Measurements from ENCODE around the gene ATXN1. TPM values are rescaled to one million over a fixed set of nuclear protein-coding genes. Genes with fewer than 3 reads are reported as not detected.

ATXN1 gene
- polyA plus RNA-seq, 2 of the 4 experiments (the other 2 are of a cell fraction), result 2.9 to 8.3 TPM

DNA sequence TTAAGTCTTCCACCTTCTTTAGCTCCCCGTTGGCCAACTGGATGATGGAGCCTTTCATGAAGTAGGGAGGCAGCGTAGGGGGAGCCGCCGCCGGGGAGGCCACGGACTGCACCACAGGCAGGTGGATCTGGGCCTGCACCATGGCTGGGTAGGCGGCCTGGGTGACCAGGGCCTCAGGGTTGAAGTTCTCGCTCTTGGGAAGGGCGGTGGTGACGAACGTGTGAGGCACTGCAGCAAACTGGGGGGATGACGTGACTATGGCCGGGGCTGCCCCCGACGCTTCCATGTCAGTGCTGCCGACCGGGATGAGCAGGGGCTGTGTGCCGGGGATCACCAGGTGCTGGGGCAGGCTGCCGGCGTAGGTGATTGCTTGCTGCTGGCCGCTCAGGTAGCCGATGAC is 434.7 kb downstream of the ATXN1 start:
- WGBS (ENCODE audit: missing lambda C conversion rate), result 97% methylated on average over 8 of the region's 22 CpGs
- TF ChIP-seq, protein P1, sequence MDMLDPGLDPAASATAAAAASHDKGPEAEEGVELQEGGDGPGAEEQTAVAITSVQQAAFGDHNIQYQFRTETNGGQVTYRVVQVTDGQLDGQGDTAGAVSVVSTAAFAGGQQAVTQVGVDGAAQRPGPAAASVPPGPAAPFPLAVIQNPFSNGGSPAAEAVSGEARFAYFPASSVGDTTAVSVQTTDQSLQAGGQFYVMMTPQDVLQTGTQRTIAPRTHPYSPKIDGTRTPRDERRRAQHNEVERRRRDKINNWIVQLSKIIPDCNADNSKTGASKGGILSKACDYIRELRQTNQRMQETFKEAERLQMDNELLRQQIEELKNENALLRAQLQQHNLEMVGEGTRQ (IDR thresholded peaks at IDR 0.05), result no peak
- Histone ChIP-seq H3K4me3 (no peak overlapping the region), H3K4me1 (no peaks in the 10 kb centered on the region), H3K9me3 (no peaks in the 10 kb centered on the region), H3K4me2 (no peak overlapping the region), H3K27ac (no peak overlapping the region)
- FAIRE-seq, result no peak
- no peak for DNase-seq (ENCODE audit: low read depth in 1 of 2, low spot score in 1 of 2)
- ChIA-PET CTCF (no interaction called here), POLR2A (no interaction called here)
- no peak for ATAC-seq

DNA sequence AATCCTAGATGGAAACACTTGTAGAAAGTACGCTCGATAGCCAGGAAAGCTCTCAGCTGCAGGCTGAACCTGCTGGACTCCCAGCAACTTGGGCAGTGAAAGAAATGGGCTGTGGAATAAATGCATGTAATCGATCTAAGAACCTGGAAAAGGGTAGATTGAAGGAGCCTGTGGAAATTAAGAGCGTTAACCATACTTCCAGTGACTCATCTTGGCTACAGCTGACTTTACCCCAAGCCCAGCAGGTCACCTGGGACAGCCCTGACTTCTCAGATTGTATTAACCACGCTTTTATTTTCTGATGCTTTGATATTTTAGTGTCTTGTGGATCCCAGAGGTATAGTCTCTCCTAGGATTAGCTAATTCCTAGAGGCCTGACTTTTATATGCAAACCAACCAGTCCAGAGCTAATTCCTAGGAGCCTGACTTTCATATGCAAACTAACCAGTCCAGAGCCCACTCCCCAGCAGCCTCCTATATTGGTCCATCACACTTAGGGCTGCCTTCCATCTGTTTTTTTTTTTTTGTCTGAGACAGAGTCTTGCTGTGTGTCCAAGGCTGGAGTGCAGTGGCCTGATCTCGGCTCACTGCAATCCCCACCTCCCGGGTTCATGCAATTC is 436.5 kb downstream of the ATXN1 start:
- ChIA-PET POLR2A (no interaction called here), CTCF (interaction anchor here (1.0 to 2.4 kb wide), 4 partner anchors 8 to 640 kb away, joined by 3 to 13 read pairs (median 4); no protein-coding TSS in a partner anchor)
- DNase-seq (ENCODE audit: low read depth in 1 of 2, low spot score in 1 of 2) (no peak), FAIRE-seq (no peak), ATAC-seq (no peak)
- TF ChIP-seq CBX2 (IDR thresholded peaks at IDR 0.05; ENCODE audit: borderline replicate concordance, low read depth) (no peak), HOXB13 (CRISPR knock-in tag; IDR thresholded peaks at IDR 0.05; ENCODE audit: low read depth) (no peak), ZFP36 (IDR thresholded peaks at IDR 0.05; ENCODE audit: borderline replicate concordance, partially characterized antibody) (no peak), FOSB (CRISPR knock-in tag; IDR thresholded peaks at IDR 0.05) (no peak), NR3C1 (IDR thresholded peaks at IDR 0.05) (no peak), POLR2A (IDR thresholded peaks at IDR 0.05; ENCODE audit: low read length) (no peak), MAZ (IDR thresholded peaks at IDR 0.05; ENCODE audit: borderline replicate concordance, low read depth, low read length) (no peak), CBX8 (IDR thresholded peaks at IDR 0.05) (no peak), KDM1A (IDR thresholded peaks at IDR 0.05; ENCODE audit: low read depth) (no peak), FOXS1 (CRISPR knock-in tag; IDR thresholded peaks at IDR 0.05) (no peak), SREBF2 (IDR thresholded peaks at IDR 0.05) (no peak)
- TF ChIP-seq, protein P2, sequence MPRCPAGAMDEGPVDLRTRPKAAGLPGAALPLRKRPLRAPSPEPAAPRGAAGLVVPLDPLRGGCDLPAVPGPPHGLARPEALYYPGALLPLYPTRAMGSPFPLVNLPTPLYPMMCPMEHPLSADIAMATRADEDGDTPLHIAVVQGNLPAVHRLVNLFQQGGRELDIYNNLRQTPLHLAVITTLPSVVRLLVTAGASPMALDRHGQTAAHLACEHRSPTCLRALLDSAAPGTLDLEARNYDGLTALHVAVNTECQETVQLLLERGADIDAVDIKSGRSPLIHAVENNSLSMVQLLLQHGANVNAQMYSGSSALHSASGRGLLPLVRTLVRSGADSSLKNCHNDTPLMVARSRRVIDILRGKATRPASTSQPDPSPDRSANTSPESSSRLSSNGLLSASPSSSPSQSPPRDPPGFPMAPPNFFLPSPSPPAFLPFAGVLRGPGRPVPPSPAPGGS (IDR thresholded peaks at IDR 0.05), result no peak
- TF ChIP-seq, protein P3, sequence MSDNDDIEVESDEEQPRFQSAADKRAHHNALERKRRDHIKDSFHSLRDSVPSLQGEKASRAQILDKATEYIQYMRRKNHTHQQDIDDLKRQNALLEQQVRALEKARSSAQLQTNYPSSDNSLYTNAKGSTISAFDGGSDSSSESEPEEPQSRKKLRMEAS (IDR thresholded peaks at IDR 0.05), result no peak
- TF ChIP-seq, protein P4, sequence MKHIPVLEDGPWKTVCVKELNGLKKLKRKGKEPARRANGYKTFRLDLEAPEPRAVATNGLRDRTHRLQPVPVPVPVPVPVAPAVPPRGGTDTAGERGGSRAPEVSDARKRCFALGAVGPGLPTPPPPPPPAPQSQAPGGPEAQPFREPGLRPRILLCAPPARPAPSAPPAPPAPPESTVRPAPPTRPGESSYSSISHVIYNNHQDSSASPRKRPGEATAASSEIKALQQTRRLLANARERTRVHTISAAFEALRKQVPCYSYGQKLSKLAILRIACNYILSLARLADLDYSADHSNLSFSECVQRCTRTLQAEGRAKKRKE (CRISPR knock-in tag; IDR thresholded peaks at IDR 0.05; ENCODE audit: low read depth), result no peak
- Histone ChIP-seq H3K4me2 (no peak overlapping the region), H3K9me3 (no peaks in the 10 kb centered on the region), H3K27ac (no peak overlapping the region), H3K4me3 (no peak overlapping the region), H3K4me1 (peaks cover 7% of the 10 kb centered on the region; the same call in 1 of the 3 replicates)
- WGBS (ENCODE audit: missing lambda C conversion rate), result 86% methylated on average over 7 of the region's 7 CpGs

DNA sequence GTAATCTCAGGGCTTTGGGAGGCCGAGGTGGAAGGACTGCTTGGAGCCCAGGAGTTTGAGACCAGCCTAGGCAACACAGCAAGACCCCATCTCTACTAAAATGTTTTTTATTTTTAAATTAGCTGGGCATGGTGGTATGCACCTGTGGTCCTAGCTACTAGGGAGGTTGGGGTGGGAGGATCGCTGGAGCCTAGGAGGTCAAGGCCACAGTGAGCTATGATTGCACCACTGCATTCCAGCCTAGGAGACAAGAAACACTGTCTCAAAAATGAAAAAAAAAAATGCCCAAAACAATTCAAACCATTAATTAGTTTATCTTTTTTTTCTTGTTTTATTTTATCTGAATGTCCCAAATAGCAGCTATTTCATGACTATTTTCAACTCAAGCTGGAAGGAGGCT is 437.1 kb downstream of the ATXN1 start:
- TF ChIP-seq RNF2 (IDR thresholded peaks at IDR 0.05; ENCODE audit: borderline replicate concordance, low read depth), result no peak
- POLR2A ChIA-PET, result no interaction called here

DNA sequence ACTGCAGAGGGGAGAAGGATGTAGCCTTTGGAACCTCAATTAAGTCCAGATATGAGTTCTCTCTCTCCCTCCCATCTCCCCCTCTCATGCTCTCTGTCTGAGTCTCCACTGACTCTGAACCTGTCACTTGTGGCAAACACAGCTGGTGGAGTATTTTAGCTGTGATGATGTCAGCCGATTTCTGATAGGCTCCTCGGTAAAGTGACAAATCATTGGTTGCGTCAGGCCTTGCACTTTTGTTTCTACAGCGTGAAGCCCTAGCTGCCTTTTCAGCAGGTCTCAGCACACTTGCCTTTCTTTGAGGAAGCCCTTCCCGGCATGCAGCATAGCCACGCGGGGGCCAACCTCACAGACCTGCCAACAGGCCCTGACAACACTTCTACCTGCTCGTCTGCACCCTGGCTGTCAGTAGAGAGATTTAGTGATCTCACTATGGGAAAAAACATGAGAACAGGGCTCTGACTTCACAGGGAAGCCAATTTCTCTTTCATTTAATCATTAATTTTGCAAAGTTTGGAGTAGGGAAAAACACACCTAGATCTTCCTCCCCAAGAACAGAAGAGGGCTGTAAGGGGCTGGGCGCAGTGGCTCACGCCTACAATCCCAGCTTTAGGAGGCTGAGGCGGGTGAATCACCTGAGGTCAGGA is 438.5 kb downstream of the ATXN1 start:
- POLR2A ChIA-PET, result no interaction called here
- Histone ChIP-seq H3K27ac (no peak overlapping the region), H3K9me3 (no peaks in the 10 kb centered on the region), H3K4me3 (no peak overlapping the region), H3K4me2 (no peak overlapping the region), H3K4me1 (peaks cover 9% of the 10 kb centered on the region; the same call in 1 of the 3 replicates)
- no peak for ATAC-seq
- WGBS (ENCODE audit: missing lambda C conversion rate), result 85% methylated on average over 11 of the region's 11 CpGs
- FAIRE-seq, result no peak
- no peak for DNase-seq (ENCODE audit: low read depth in 1 of 2, low spot score in 1 of 2)
- CTCF ChIA-PET, result interaction anchor here (1.2 to 1.8 kb wide), 3 partner anchors 9 to 188 kb away, joined by 3 to 6 read pairs (median 4); no protein-coding TSS in a partner anchor
- TF ChIP-seq, protein P1 (IDR thresholded peaks at IDR 0.05), result no peak
- TF ChIP-seq TFCP2L1 (CRISPR knock-in tag; IDR thresholded peaks at IDR 0.05) (no peak), EP300 (IDR thresholded peaks at IDR 0.05) (no peak), CHD2 (IDR thresholded peaks at IDR 0.05; ENCODE audit: low read length, partially characterized antibody) (no peak), NPAS2 (CRISPR knock-in tag; IDR thresholded peaks at IDR 0.05; ENCODE audit: borderline replicate concordance) (no peak), FOXS1 (CRISPR knock-in tag; IDR thresholded peaks at IDR 0.05) (no peak), PHF8 (IDR thresholded peaks at IDR 0.05; ENCODE audit: borderline replicate concordance, low read depth) (no peak), CBX8 (IDR thresholded peaks at IDR 0.05) (no peak), HEYL (CRISPR knock-in tag; IDR thresholded peaks at IDR 0.05) (no peak), SREBF2 (IDR thresholded peaks at IDR 0.05) (no peak), HOXA7 (CRISPR knock-in tag; IDR thresholded peaks at IDR 0.05) (no peak), TP53 (CRISPR knock-in tag; IDR thresholded peaks at IDR 0.05) (no peak), CBX2 (IDR thresholded peaks at IDR 0.05; ENCODE audit: borderline replicate concordance, low read depth) (no peak), GATA3 (IDR thresholded peaks at IDR 0.05; ENCODE audit: borderline replicate concordance) (no peak)
- TF ChIP-seq, protein P5, sequence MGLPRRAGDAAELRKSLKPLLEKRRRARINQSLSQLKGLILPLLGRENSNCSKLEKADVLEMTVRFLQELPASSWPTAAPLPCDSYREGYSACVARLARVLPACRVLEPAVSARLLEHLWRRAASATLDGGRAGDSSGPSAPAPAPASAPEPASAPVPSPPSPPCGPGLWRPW (IDR thresholded peaks at IDR 0.05), result no peak

More for the DNA sequence above, 437.1 kb downstream of the ATXN1 start:
- WGBS (ENCODE audit: missing lambda C conversion rate), result 98% methylated on average over 2 of the region's 2 CpGs
- no peak overlapping the region for H3K4me2 ChIP-seq
- FAIRE-seq (no peak), DNase-seq (ENCODE audit: low read depth in 1 of 2, low spot score in 1 of 2) (no peak), ATAC-seq (no peak)
- no peak overlapping the region for H3K4me3 ChIP-seq
- CTCF ChIA-PET, result interaction anchor here (0.9 to 2.4 kb wide), 5 partner anchors 9 to 187 kb away, joined by 3 to 13 read pairs (median 4); no protein-coding TSS in a partner anchor
- no peaks in the 10 kb centered on the region for H3K9me3 ChIP-seq
- no peak overlapping the region for H3K27ac ChIP-seq
- H3K4me1 ChIP-seq, result peaks cover 9% of the 10 kb centered on the region; the same call in 1 of the 3 replicates
